ENCODE measurements around the gene ARL5C. TPM values are rescaled to one million over a fixed set of nuclear protein-coding genes. Genes with fewer than 3 reads are reported as not detected.

Gene ARL5C
- total and polyA plus RNA-seq, 8 donors, result 0.31 to 1.0 (median 0.73) TPM; not detected in 3

GRCh38 chr17:39175695-39176093, 9.7 kb upstream of the ARL5C start:
- Histone ChIP-seq H3K27me3 (no peaks in the 10 kb centered on the region), H3K27ac (no peak overlapping the region), H3K9me3 (no peaks in the 10 kb centered on the region), H3K4me3 (no peak overlapping the region), H3K4me1 (peaks cover 0 to 8% (median 0%) of the 10 kb centered on the region in 3 donors), H3K36me3 (no peaks in the 10 kb centered on the region)
- 71 to 86% methylated on average over 10 of the region's 10 CpGs for WGBS, 2 donors
- intact Hi-C loops (cut with DNase I), result no loop called here
- no peak for TF ChIP-seq CTCF (IDR thresholded peaks at IDR 0.05)
- no peak for ATAC-seq
- no peak for FAIRE-seq
- DNase-seq, result no peak

- Histone ChIP-seq H3K36me3 (no peaks in the 10 kb centered on the region), H3K9me3 (no peaks in the 10 kb centered on the region), H3K4me3 (no peak overlapping the region), H3K27ac (no peak overlapping the region), H3K27me3 (no peaks in the 10 kb centered on the region), H3K4me1 (peaks cover 0 to 8% (median 0%) of the 10 kb centered on the region in 3 donors)
- FAIRE-seq, result no peak
- peak; percentile 53 to 84 (median 78) for ATAC-seq
- intact Hi-C loops (cut with DNase I), result no loop called here
- TF ChIP-seq CTCF (IDR thresholded peaks at IDR 0.05), result peak; percentile 80 to 88 (median 85)
- peak; percentile 49 to 88 (median 74) for DNase-seq
- 58 to 61% methylated on average over 35 of the region's 35 CpGs for WGBS, 2 donors
Measured at GRCh38 chr17:39174920-39175694, 9.1 kb upstream of the ARL5C start.

GRCh38 chr17:39173526-39174274, 7.7 kb upstream of the ARL5C start:
- ATAC-seq, result no peak
- Histone ChIP-seq H3K9me3 (no peaks in the 10 kb centered on the region), H3K4me1 (peaks cover 0 to 8% (median 0%) of the 10 kb centered on the region in 3 donors), H3K27ac (no peak overlapping the region), H3K36me3 (no peaks in the 10 kb centered on the region), H3K4me3 (no peak overlapping the region), H3K27me3 (no peaks in the 10 kb centered on the region)
- intact Hi-C loops (cut with DNase I), result no loop called here
- no peak for DNase-seq
- FAIRE-seq, result no peak
- 69 to 73% methylated on average over 10 of the region's 10 CpGs for WGBS, 2 donors
- no peak for TF ChIP-seq CTCF (IDR thresholded peaks at IDR 0.05)

GRCh38 chr17:39173080-39173479, 7.1 kb upstream of the ARL5C start:
- intact Hi-C loops (cut with DNase I), result no loop called here
- 83 to 84% methylated on average over 5 of the region's 5 CpGs for WGBS, 2 donors
- H3K4me1 ChIP-seq, result peaks cover 0 to 8% (median 0%) of the 10 kb centered on the region in 3 donors
- H3K27me3 ChIP-seq, result no peaks in the 10 kb centered on the region
- ATAC-seq (no peak), DNase-seq (no peak), FAIRE-seq (no peak)
- H3K9me3 ChIP-seq, result no peaks in the 10 kb centered on the region
- no peak overlapping the region for H3K4me3 ChIP-seq
- no peak for TF ChIP-seq CTCF (IDR thresholded peaks at IDR 0.05)
- H3K27ac ChIP-seq, result no peak overlapping the region
- no peaks in the 10 kb centered on the region for H3K36me3 ChIP-seq
